GM12801 (cell line): Measurements from ENCODE around the gene KCNQ1.

Source experiments
- CTCF ChIP-seq: IDR thresholded peaks from one replicate; pipeline ENCODE4 v1.5.1; 2011; ENCODE audit warnings: control low read depth; ENCODE audit not compliant: insufficient read length; ENCODE audit errors: extremely low read depth

KCNQ1 gene

DNA sequence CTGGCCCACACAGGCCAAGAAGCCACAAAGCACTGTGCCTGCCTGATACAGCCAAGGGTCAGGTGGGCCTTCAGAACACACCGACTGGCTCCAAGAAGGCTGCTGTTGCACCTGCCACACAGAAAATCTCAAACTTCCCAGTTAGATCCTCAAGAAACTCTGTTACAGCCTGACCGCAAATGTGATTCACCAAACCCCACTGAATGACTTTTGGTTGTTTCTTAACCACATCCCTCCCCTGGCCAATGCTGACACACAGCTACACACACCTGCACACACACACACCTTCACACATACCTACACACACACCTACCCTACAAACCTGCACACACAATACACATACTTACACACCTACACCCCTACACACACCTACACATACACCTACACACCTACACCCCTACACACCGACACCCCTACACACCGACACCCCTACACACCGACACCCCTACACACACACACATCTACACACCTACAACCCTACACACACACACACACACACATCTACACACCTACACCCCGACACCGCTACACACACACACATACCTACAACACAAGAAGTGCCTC lies 409.3 kb downstream of the KCNQ1 start:
- TF ChIP-seq CTCF = no peak

DNA sequence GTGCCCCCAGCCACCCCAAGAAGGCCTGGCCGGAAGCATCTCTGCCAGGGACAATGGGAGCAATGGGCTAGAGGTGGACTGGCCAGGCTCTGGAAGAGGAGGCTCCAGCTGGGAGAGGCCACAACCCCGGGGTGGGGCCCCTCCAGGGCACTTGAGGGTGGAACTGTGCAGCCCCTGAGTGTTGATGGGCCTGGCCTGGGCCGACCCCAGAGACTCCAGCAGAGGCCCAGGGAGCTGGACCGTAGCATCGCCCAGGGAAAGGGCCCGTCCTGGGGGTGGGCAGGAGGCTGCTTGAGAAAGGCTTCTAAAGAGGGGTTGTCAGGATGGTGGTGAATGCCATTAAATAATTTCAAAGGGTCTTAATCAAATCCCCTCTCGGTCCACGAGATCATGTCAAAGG lies 410.4 kb downstream of the KCNQ1 start:
- TF ChIP-seq CTCF = no peak

- TF ChIP-seq CTCF = no peak
Measured at GRCh38 chr11:2857276-2857675, 412.5 kb downstream of the KCNQ1 start.

DNA sequence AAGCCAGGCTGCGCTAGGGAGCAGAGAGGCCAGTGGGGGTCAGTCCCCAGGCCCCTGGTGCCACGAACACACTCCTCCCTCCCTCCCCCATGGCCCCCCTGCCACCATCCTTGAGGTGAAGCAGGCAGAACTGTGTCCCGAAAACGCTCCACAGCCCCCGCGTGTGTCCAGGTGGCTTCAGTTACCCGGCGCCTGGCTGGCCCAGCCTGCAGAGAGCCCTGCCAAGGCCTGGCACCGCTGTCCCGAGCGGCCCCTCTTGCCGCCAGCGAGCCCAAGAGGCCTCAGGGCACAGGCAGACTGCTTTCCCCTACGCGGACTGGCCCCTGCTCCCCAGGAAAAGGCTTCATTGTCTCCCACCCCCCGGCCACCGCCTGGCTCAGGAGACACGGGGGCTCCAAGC lies 413.1 kb downstream of the KCNQ1 start:
- no peak for TF ChIP-seq CTCF

DNA sequence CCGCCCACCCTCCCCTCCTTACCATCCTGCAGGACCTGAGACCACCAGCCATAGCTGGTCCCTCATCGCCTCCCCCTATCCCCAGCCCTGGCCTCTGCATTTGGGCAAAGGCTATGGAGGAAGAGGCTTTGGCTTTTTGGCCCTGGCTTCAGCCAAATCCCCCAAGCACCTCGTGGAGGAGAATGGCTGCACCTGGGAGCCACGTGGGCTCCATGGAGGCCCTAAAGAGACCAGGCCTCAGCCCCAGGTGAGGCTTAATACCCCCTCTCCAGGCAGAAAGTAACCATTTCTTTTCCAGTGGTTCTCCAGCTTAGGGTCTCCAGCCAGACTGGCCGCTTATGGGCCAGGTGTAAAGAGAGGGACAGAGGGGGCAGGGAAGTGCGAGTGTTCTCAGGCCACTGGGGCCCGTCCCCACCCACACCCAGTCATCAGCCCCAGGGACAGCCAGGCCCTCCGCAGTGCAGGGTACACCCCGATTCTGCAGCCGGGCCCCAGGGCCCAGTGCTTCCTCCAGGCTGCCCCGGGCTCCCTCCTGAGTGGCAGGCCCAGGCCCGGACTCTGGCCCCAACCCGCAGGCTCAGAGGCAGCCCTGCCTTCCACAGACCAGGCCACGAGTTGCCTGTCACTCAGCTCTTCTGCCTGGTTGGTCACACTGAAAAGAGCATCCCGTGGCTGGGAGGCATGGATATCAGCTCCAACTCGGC lies 414.3 kb downstream of the KCNQ1 start:
- TF ChIP-seq CTCF = no peak

DNA sequence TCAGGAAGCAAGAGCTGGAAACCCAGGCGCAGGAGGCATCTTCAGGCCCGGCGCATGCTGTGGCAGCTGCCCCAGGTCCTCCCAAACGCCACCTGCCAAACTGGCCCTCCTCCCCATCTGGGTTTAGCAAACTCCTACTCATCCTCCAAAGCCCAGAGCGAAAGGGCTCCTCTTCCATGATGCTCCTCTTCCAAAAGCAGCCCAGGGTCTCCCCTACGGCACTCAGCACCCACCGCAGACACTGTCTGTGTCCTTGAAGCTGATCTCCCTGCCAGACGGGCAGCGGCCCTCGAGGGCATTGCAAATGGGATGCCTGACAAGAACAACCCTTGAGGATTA lies 414.9 kb downstream of the KCNQ1 start:
- no peak for TF ChIP-seq CTCF

- no peak for TF ChIP-seq CTCF
Measured at GRCh38 chr11:2860636-2861035, 415.8 kb downstream of the KCNQ1 start.
